Uterus (tissue), 4 donors: ENCODE results near the gene BCDIN3D. TPM values are rescaled to one million over a fixed set of nuclear protein-coding genes. Genes with fewer than 3 reads are reported as not detected.

Experiments
- DNase-seq, 2 donors: peaks; one replicate each; pipeline ENCODE4 v3.0.0-alpha.2; 2019 to 2020
- H3K27ac ChIP-seq, 2 donors: fragments of 200-600 bp; sonication (generic); 1 replicate in 1 of 2; 2 replicates in 1 of 2; pipeline ENCODE4 v1.5.1; 2016 to 2018
- H3K27me3 ChIP-seq, 2 donors: fragments of 200-600 bp; sonication (generic); one replicate each; pipeline ENCODE4 v1.5.1; 2018 to 2019; ENCODE audit warnings: control low read depth in 1 of 2
- H3K36me3 ChIP-seq, 2 donors: fragments of 200-600 bp; sonication (generic); one replicate each; pipeline ENCODE4 v1.5.1; 2019; ENCODE audit warnings: control low read depth in 1 of 2
- H3K4me1 ChIP-seq, 2 donors: fragments of 200-600 bp; sonication (generic); one replicate each; pipeline ENCODE4 v1.5.1; 2018 to 2019; ENCODE audit warnings: control low read depth in 1 of 2
- H3K4me3 ChIP-seq, 2 donors: fragments of 200-600 bp; sonication (generic); 1 replicate in 1 of 2; 2 replicates in 1 of 2; pipeline ENCODE4 v1.5.1; 2018 to 2019; ENCODE audit warnings: mild to moderate bottlenecking in 1 of 2
- H3K9me3 ChIP-seq, 2 donors: fragments of 200-600 bp; sonication (generic); one replicate each; pipeline ENCODE4 v1.5.1; 2019; ENCODE audit warnings: control low read depth in 1 of 2
- CTCF ChIP-seq, 4 experiments: fragments of 200-600 bp in 2 of 4; fragments of 450-650 bp in 2 of 4; sonication (generic) in 2 of 4; IDR thresholded peaks; one replicate each; pipeline ENCODE4 v1.5.1; 2016 to 2019; ENCODE audit warnings: antibody characterized with exemption in 4 of 4, mild to moderate bottlenecking in 2 of 4, moderate library complexity in 1 of 4
- POLR2A ChIP-seq, 2 donors: fragments of 450-650 bp; IDR thresholded peaks; one replicate each; pipeline ENCODE4 v1.6.1; 2016; ENCODE audit warnings: antibody characterized with exemption in 2 of 2, mild to moderate bottlenecking in 1 of 2, moderate library complexity in 1 of 2
- intact Hi-C: fragments of 100-400 bp; cut with DNase I; formaldehyde crosslinking; loops from one replicate; pipeline ENCODE4 v1.15.1; 2023; ENCODE audit warnings: low total_unique reads
- total RNA-seq, 4 donors: library from RNA; depleted of rRNA in 3 of 4; stranded (reverse); fragments of >200 nt in 3 of 4; gene quantifications; one replicate each; pipeline versions ENCODE4 v1.1.0 to v1.2.4, GENCODE V29; 2014 to 2023
- donor health status: DM: yes; HTN: yes; CAD: no.

BCDIN3D gene
- total RNA-seq, 4 donors from 2014 or later: 2.1 to 7.2 (median 2.7) TPM

DNA sequence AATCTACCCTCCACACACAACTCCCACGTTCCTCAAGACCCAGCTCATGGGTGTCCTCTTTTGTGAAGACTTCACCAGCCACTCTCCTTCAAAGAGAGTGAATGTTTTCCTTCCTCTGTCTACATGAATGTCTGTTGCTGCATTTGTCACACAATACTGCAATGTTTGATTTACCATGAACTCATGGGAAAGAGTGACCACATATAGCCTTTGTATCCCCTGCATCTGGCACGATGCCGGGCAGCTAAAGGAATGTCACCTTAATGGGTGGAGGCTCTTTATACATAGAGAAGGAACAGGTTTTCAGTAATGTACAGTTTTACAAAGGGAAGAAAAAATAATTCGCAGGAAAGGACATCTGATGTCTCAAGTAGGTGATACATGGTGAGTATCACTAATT, 12.1 kb upstream of the BCDIN3D start:
- intact Hi-C loops: no loop called here
- no peak for DNase-seq

GRCh38 chr12:49853671-49854070, 10.8 kb upstream of the BCDIN3D start:
- intact Hi-C loops: no loop called here
- H3K4me1 ChIP-seq: no peaks in the 10 kb centered on the region
- H3K4me3 ChIP-seq: no peak overlapping the region
- H3K36me3 ChIP-seq: no peaks in the 10 kb centered on the region
- H3K9me3 ChIP-seq: no peaks in the 10 kb centered on the region
- no peak for DNase-seq
- no peaks in the 10 kb centered on the region for H3K27me3 ChIP-seq
- TF ChIP-seq POLR2A (IDR thresholded peaks at IDR 0.05) (no peak), CTCF (IDR thresholded peaks at IDR 0.05) (no peak)
- no peak overlapping the region for H3K27ac ChIP-seq

More for the DNA sequence above, 12.1 kb upstream of the BCDIN3D start:
- TF ChIP-seq POLR2A (IDR thresholded peaks at IDR 0.05) (no peak), CTCF (IDR thresholded peaks at IDR 0.05) (no peak)
- no peaks in the 10 kb centered on the region for H3K9me3 ChIP-seq
- no peak overlapping the region for H3K27ac ChIP-seq
- no peaks in the 10 kb centered on the region for H3K27me3 ChIP-seq
- no peaks in the 10 kb centered on the region for H3K36me3 ChIP-seq
- no peaks in the 10 kb centered on the region for H3K4me1 ChIP-seq
- no peak overlapping the region for H3K4me3 ChIP-seq

DNA sequence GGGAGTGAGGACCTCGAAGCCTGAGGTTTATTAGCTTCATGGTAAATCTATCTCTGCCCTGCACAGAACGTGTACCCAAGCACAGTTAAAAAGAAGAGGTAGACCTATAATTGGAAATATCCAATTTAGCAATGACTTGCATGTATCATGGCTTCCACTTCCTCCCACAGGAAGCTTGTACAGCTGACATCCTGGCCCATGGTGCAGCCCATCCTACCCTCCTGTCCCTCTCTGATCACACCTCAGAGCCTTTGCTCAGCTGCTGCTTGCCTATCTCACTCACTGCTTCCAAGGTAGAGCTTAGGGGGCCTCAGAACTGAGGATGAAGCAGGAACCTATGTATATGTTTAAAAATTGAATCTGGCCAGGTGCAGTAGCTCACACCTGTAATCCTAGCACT, 4.3 kb upstream of the BCDIN3D start:
- Histone ChIP-seq H3K36me3 (no peaks in the 10 kb centered on the region), H3K4me3 (no peak overlapping the region), H3K27me3 (no peaks in the 10 kb centered on the region), H3K27ac (no peak overlapping the region), H3K4me1 (no peaks in the 10 kb centered on the region), H3K9me3 (no peaks in the 10 kb centered on the region)
- intact Hi-C loops: no loop called here
- TF ChIP-seq POLR2A (IDR thresholded peaks at IDR 0.05) (no peak), CTCF (IDR thresholded peaks at IDR 0.05) (no peak)
- no peak for DNase-seq

DNA sequence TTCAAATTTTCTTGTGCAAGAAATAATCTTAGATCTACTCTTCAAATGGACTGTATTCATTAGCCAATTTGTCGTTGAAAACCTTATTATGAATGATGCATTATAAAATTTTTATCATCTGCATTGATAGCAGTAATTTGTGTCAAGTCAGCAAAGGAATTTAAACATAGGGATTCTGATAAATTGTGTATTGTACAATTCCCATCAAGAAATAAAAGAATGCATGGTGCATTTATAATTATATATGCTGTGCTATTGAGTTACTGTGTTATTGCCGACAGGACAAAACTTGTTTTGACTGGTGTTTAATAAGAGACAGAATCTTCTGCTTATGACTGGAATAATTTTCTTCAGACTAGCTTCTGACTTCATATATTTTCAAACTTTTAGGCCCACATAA, 3.1 kb upstream of the BCDIN3D start:
- intact Hi-C loops: no loop called here
- TF ChIP-seq POLR2A (IDR thresholded peaks at IDR 0.05) (no peak), CTCF (IDR thresholded peaks at IDR 0.05) (no peak)
- H3K9me3 ChIP-seq: no peaks in the 10 kb centered on the region

DNA sequence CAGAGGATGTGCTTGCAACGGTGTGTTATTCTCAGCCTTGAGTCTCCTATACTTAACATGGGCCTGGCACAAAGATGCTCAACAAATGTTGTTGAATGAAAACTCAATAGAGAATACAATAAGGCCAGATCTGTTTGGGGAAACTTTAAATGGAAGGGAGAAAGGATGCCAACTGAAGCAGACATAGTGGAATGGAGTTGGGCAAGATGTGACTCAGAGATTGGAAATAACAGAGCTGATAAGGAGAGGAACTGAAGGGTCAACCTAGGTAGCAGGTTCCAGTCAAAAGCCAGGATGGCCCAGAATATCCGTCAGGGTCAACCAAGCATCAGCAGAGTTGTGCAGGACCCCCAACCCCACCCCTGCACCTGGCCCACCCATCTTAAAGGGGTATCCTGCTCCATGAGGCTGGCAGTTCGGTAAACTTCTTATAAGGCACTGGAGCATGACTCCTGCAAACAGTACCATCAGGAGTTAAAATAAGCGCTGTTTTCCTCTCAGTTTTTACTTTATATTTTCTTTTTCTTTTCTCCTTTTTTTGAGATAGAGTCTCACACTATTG, 1.1 kb upstream of the BCDIN3D start:
- no peaks in the 10 kb centered on the region for H3K27me3 ChIP-seq
- intact Hi-C loops: no loop called here
- H3K36me3 ChIP-seq: no peaks in the 10 kb centered on the region
- peak overlapping the region in 1 of 2 donors; percentile 88 for H3K27ac ChIP-seq
- no peak for DNase-seq
- no peak overlapping the region for H3K4me3 ChIP-seq
- peaks cover 0 to 3% of the 10 kb centered on the region in 2 donors for H3K4me1 ChIP-seq
- H3K9me3 ChIP-seq: no peaks in the 10 kb centered on the region
- TF ChIP-seq CTCF (IDR thresholded peaks at IDR 0.05) (no peak), POLR2A (IDR thresholded peaks at IDR 0.05) (no peak)

More for the DNA sequence above, 3.1 kb upstream of the BCDIN3D start:
- Histone ChIP-seq H3K27ac (no peak overlapping the region), H3K27me3 (no peaks in the 10 kb centered on the region), H3K4me1 (peaks cover 0 to 3% of the 10 kb centered on the region in 2 donors), H3K4me3 (no peak overlapping the region), H3K36me3 (no peaks in the 10 kb centered on the region)
- DNase-seq: no peak
